GM21825 (cell line): Measurements from ENCODE around the gene LRP2.

ENCODE experiments used
- ATAC-seq: cut with Tn5 transposase; IDR thresholded peaks from one replicate; pipeline ENCODE4 v1.9.1; 2021; ENCODE audit warnings: mild to moderate bottlenecking, moderate library complexity; ENCODE audit not compliant: unreplicated experiment

The LRP2 gene

DNA sequence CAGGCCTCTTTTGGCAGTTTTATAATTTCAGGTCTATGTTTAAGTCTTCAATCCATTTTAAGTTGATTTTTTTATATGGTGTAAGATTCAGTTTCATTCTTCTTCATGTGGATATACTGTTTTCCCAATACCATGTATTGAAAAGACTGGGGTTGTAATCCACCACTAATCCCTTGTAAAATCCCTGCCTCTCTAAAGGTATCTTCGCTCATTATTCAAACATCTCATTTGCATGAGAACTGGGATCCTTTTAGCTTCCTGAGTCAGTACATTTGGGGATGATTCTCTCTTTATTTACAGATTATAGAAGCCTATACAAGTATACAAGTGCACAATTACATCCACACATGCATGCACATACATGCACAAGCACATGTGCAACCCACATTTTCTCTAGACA, 267.7 kb downstream of the LRP2 start:
- no peak for ATAC-seq

- no peak for ATAC-seq
Observed at GRCh38 chr2:169093535-169093934, 268.8 kb downstream of the LRP2 start.

DNA sequence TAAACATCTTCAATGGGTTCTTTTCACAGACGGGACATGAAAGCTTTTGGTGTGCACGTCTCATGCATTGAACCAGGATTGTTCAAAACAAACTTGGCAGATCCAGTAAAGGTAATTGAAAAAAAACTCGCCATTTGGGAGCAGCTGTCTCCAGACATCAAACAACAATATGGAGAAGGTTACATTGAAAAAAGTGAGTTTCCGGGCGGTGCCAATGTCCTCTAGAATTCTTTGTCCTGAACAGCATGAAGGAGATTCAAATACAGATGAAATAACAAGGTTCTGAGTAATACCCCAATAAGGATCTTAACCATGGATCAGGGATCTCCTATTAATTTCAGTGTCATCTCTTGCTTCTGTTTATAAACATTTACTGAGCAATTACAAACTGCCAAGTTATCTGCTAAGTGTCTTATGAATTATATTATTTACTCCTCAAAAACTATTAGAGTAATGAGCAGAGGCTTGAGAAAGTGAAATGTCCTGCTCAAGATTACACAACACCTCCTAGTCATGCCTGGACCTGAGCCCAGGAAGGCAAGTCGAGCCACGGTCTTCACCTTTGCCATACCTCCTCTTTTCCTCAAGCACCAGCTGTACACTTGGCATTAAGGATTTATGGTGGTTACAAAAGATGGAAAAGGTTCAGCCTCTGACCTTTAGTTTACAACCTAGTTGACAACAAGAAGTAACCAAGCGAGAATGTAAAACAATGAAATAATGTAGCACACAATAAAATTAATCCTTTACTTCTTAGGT, 270.4 kb downstream of the LRP2 start:
- no peak for ATAC-seq

- no peak for ATAC-seq
Observed at GRCh38 chr2:169091256-169091655, 271.1 kb downstream of the LRP2 start.

DNA sequence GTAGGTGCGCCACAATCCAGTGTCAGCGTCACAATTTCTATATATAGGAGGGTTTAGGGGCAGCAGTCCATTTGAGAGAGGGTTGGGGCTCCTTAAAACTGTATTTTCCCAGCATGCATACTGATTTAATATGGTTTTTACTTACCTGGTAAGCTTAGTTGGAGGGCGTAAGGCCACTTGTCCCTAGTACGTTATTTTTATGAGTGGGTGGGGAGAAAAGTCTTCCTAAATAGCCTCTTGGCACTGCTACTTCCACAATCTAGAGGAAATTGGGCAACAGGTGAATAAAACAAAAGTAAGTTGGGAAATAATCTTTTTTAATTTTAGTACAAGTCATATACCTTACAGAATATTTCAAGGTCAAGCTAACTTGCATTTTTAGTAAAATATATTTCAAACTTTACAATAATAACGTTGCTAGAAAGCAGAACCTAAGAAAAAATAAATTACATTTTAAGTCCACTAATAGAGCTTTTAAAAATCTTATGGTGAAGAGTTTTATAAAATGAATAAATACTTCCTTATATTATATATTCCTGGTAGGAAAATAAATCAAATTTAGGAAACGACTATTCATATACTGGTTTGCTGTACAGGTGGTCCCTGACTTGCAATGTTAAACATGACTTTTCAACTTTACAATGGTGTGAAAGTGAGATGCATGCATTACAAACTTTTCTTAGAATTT, 272.1 kb downstream of the LRP2 start:
- no peak for ATAC-seq

DNA sequence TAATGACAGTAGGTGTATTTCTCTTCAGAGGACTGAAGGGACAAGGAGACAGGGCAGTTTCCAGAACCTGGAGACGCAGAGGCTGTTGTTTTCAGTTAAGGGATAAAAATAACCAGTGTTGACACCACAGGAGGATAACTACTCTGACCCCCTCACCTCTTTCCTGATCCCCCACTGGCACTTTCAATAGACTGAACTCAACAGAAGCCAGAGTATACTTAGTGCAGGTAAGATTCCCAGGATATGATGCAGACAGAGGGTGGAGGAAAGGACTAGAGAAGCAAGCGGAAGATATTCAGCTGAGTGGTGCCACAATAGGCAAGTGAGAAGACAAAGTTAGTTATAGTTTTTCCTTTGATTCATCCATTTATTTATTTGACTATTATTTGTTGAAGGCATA, 273.2 kb downstream of the LRP2 start:
- no peak for ATAC-seq

DNA sequence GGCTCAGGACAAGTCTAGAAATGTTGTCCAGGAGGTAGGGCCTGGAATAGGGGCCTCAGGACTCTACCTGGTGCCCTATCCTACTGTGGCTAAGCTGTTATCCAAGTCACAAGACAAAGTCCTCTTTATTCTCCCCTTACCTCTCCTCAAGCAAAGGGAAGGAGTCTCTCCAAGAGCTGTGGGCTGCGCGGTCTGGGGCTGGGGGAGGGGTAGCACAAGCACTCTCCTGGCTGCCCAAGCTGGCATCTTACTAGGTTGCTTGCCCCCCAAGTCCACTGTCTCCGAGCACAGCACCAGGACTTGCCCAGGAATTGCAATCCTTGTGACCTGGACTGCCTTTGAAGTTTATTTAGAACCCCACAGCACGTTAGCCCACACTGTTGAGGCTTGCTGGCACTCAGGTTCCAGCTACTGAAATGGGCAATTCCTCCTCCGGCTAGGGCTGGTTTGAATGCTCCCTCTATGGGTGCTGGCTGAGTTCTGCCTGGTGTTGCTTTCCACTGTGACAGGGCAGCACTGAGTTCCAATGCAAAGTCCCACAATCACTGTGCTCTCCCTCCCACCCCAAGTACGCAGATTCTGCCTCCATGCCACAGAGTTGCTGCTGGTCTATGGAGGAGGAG, 274.5 kb downstream of the LRP2 start:
- ATAC-seq, result no peak

GRCh38 chr2:169086893-169087467, 275.4 kb downstream of the LRP2 start:
- no peak for ATAC-seq

DNA sequence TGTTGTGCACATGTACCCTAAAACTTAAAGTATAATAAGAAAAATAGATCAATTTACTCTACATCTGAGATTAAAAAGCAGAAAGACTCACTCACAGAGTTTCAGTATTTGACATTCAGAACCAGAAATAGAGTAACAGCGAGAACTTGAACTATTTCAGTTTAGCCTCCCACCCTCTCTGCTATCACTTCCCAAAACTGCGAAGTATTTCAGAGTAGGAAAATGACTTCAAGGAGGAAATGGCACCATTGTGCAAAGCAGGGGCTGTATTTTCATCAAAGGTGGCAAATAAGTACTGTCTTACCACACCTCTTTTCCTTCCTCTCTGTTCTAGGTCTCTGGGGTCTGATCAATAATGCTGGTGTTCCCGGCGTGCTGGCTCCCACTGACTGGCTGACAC, 279.3 kb downstream of the LRP2 start:
- peak; percentile 49 for ATAC-seq

DNA sequence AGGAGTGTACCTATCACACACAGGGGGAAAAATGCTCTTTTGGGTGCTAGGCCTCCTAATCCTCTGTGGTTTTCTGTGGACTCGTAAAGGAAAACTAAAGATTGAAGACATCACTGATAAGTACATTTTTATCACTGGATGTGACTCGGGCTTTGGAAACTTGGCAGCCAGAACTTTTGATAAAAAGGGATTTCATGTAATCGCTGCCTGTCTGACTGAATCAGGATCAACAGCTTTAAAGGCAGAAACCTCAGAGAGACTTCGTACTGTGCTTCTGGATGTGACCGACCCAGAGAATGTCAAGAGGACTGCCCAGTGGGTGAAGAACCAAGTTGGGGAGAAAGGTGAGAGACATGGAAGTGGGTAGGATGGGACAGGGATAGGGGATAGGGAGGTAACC, 280.8 kb downstream of the LRP2 start:
- ATAC-seq, result no peak

- ATAC-seq, result peak; percentile 87
Observed at GRCh38 chr2:169080250-169081069, 281.9 kb downstream of the LRP2 start.

GRCh38 chr2:169077674-169078240, 284.6 kb downstream of the LRP2 start:
- no peak for ATAC-seq
